ENCODE measurements around the gene FIGNL1. TPM values are rescaled to one million over a fixed set of nuclear protein-coding genes. Genes with fewer than 3 reads are reported as not detected.

FIGNL1 gene
- total RNA-seq, 1 experiment from 2014 or later = 13.8 TPM

DNA sequence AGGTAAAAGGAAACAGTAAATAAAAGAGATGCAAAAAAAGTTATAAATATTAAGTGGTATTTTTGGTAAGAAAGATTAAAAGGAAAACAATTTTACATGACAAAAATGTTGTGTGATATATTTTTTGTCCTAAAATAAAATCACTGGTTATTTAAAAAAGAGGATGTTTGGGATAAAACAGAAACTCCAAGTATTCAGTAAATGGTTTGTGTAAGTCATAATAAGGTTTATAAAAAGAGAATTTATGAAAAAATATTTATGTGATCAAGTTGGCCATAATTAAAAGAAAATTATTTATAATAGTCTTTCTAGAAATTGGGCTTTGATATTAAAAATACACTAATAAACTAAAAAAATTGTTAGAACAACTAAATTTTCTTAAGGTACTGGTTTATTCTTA lies 38.2 kb upstream of the FIGNL1 start:
- H4K91ac ChIP-seq (ENCODE audit: insufficient read length, low read depth, low read length) = no peak overlapping the region
- H3K27me3 ChIP-seq (ENCODE audit: insufficient read depth, low read length) = no peaks in the 10 kb centered on the region
- H3K79me2 ChIP-seq (ENCODE audit: insufficient read depth, low read length) = no peaks in the 10 kb centered on the region
- H4K8ac ChIP-seq (replicated peaks; ENCODE audit: insufficient read length, low read depth, low read length) = no peak overlapping the region
- no peak overlapping the region for H2BK12ac ChIP-seq (ENCODE audit: insufficient read length, low read depth, low read length)
- Mint-ChIP-seq H3K27me3 (ENCODE audit: low read depth) (peaks cover 5% of the 10 kb centered on the region; the same call in 1 of the 2 replicates), H3K36me3 (ENCODE audit: insufficient read depth in 1 of 3, low read depth in 3 of 3) (peaks cover 0 to 3% (median under 1%) of the 10 kb centered on the region in 3 experiments; a peak in 3 of 7 replicates), H3K27ac (no peak overlapping the region), H3K4me1 (peaks cover 2 to 5% of the 10 kb centered on the region in 2 experiments; a peak in 3 of 4 replicates), H3K9me3 (peaks cover 23 to 35% of the 10 kb centered on the region in 2 experiments), H3K4me3 (no peak overlapping the region)
- no peak overlapping the region for H3K18ac ChIP-seq (ENCODE audit: insufficient read length, low read depth, low read length)
- H3K56ac ChIP-seq (ENCODE audit: insufficient read length, low read depth, low read length) = no peak overlapping the region
- H3K4me1 ChIP-seq (ENCODE audit: insufficient read depth, low read length) = no peaks in the 10 kb centered on the region
- no peak overlapping the region for H3K14ac ChIP-seq (ENCODE audit: insufficient read depth, low read length)
- H2BK20ac ChIP-seq (ENCODE audit: low read depth, low read length, poor library complexity, severe bottlenecking) = no peak overlapping the region
- no peaks in the 10 kb centered on the region for H3K79me1 ChIP-seq (ENCODE audit: insufficient read depth, low read depth, low read length, poor library complexity, severe bottlenecking)
- no peak overlapping the region for H3K23ac ChIP-seq (ENCODE audit: insufficient read length, low read depth, low read length)
- TF ChIP-seq, protein P1, sequence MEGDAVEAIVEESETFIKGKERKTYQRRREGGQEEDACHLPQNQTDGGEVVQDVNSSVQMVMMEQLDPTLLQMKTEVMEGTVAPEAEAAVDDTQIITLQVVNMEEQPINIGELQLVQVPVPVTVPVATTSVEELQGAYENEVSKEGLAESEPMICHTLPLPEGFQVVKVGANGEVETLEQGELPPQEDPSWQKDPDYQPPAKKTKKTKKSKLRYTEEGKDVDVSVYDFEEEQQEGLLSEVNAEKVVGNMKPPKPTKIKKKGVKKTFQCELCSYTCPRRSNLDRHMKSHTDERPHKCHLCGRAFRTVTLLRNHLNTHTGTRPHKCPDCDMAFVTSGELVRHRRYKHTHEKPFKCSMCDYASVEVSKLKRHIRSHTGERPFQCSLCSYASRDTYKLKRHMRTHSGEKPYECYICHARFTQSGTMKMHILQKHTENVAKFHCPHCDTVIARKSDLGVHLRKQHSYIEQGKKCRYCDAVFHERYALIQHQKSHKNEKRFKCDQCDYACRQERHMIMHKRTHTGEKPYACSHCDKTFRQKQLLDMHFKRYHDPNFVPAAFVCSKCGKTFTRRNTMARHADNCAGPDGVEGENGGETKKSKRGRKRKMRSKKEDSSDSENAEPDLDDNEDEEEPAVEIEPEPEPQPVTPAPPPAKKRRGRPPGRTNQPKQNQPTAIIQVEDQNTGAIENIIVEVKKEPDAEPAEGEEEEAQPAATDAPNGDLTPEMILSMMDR (conservative IDR thresholded peaks at IDR 0.05) = no peak
- H2AFZ ChIP-seq (ENCODE audit: low read length) = no peak overlapping the region
- no peak overlapping the region for H3K27ac ChIP-seq (ENCODE audit: insufficient read length, low read depth, low read length)
- no peak overlapping the region for H2BK120ac ChIP-seq (ENCODE audit: low read depth, low read length, poor library complexity, severe bottlenecking)
- H3K9ac ChIP-seq (ENCODE audit: extremely low read depth, insufficient read length, low read length) = no peak overlapping the region
- H2BK5ac ChIP-seq (ENCODE audit: insufficient read length, low read length) = no peak overlapping the region
- H2BK15ac ChIP-seq (ENCODE audit: low read depth, low read length) = no peak overlapping the region
- H3K4ac ChIP-seq (ENCODE audit: low read depth, low read length) = no peak overlapping the region
- H4K20me1 ChIP-seq (ENCODE audit: control insufficient read depth, insufficient read depth, insufficient read length) = no peaks in the 10 kb centered on the region
- H3K4me2 ChIP-seq (ENCODE audit: insufficient read depth, insufficient read length, low read length) = no peak overlapping the region
- no peak overlapping the region for H4K5ac ChIP-seq (ENCODE audit: insufficient read length, low read depth, low read length)
- H3K9me3 ChIP-seq (ENCODE audit: control insufficient read depth, low read depth, low read length) = no peaks in the 10 kb centered on the region
- no peak overlapping the region for H2AK5ac ChIP-seq (ENCODE audit: insufficient read length, low read length)
- H3K23me2 ChIP-seq (ENCODE audit: insufficient read length, low read depth, low read length, poor library complexity, severe bottlenecking) = no peaks in the 10 kb centered on the region
- DNase-seq = no peak
- no peak overlapping the region for H3T11ph ChIP-seq (ENCODE audit: low read length)
